ENCODE data around the gene GIN1.

Gene GIN1

GRCh38 chr5:103036601-103037000 is 83.3 kb downstream of the GIN1 start:
- DNase-seq (ENCODE audit: low spot score), result no peak

Data from putamen (tissue), 1 donor.